ENCODE results near the gene ANKRD13D. TPM values are rescaled to one million over a fixed set of nuclear protein-coding genes. Genes with fewer than 3 reads are reported as not detected.
A peak's percentile ranks its signal among the peaks of the same experiment; 100 is the strongest.

The ANKRD13D gene
- total RNA-seq, 1 experiment from 2014 or later = 58.9 TPM

GRCh38 chr11:67309661-67310061, 20.6 kb downstream of the ANKRD13D start:
- H3F3A ChIP-seq (ENCODE audit: low read length, unreplicated experiment) = peaks cover 5% of the 10 kb centered on the region
- ATAC-seq (no peak), DNase-seq (no peak)
- POLR2A ChIA-PET (ENCODE audit: unreplicated experiment) = no interaction called here
- CTCF ChIA-PET = no interaction called here
- no peaks in the 10 kb centered on the region for H3K27me3 ChIP-seq (ENCODE audit: low read length)
- no peak overlapping the region for H3K4me3 ChIP-seq (ENCODE audit: low read length)
- H3K9ac ChIP-seq (ENCODE audit: low read length) = no peak overlapping the region
- H3K4me2 ChIP-seq (ENCODE audit: low read length) = no peak overlapping the region
- TF ChIP-seq EZH2 (IDR thresholded peaks at IDR 0.05; ENCODE audit: low read length, unreplicated experiment) (no peak), EZH2phosphoT487 (IDR thresholded peaks at IDR 0.05; ENCODE audit: borderline replicate concordance, low read length) (no peak), CTCF (conservative IDR thresholded peaks at IDR 0.05; ENCODE audit: low read depth, low read length) (no peak)
- peaks cover 7% of the 10 kb centered on the region; the same call in 1 of the 2 replicates for H3K36me3 ChIP-seq (ENCODE audit: low read depth, low read length)
- no peak overlapping the region for H3K27ac ChIP-seq (ENCODE audit: low read length)
- BruUV-seq (replicated peaks) = no TSS peak
- intact Hi-C loops (cut with micrococcal nuclease) = no loop called here
- no peaks in the 10 kb centered on the region for H3K9me2 ChIP-seq (replicated peaks; ENCODE audit: low read length)
- H3K9me3 ChIP-seq (ENCODE audit: low read length) = no peaks in the 10 kb centered on the region
- H3K79me2 ChIP-seq (ENCODE audit: low read length) = peaks cover 4% of the 10 kb centered on the region
- H3K4me1 ChIP-seq (ENCODE audit: insufficient read depth, low read length) = peaks cover 27% of the 10 kb centered on the region
- no peak overlapping the region for H2AFZ ChIP-seq (ENCODE audit: low read length)
- H4K20me1 ChIP-seq (ENCODE audit: low read length) = no peaks in the 10 kb centered on the region

- no peak for ATAC-seq
- POLR2A ChIA-PET (ENCODE audit: unreplicated experiment) = no interaction called here
- no peak overlapping the region for H3K4me3 ChIP-seq (ENCODE audit: low read length)
- no peak for DNase-seq
- H2AFZ ChIP-seq (ENCODE audit: low read length) = no peak overlapping the region
- H3K4me1 ChIP-seq (ENCODE audit: insufficient read depth, low read length) = peaks cover 23% of the 10 kb centered on the region
- peaks cover 7% of the 10 kb centered on the region; the same call in 1 of the 2 replicates for H3K36me3 ChIP-seq (ENCODE audit: low read depth, low read length)
- intact Hi-C loops (cut with micrococcal nuclease) = no loop called here
- no peak overlapping the region for H3K4me2 ChIP-seq (ENCODE audit: low read length)
- H3K9me2 ChIP-seq (replicated peaks; ENCODE audit: low read length) = no peaks in the 10 kb centered on the region
- BruUV-seq (replicated peaks) = no TSS peak
- peaks cover 5% of the 10 kb centered on the region for H3F3A ChIP-seq (ENCODE audit: low read length, unreplicated experiment)
- no peak overlapping the region for H3K9ac ChIP-seq (ENCODE audit: low read length)
- no peaks in the 10 kb centered on the region for H3K9me3 ChIP-seq (ENCODE audit: low read length)
- no peaks in the 10 kb centered on the region for H3K79me2 ChIP-seq (ENCODE audit: low read length)
- H3K27me3 ChIP-seq (ENCODE audit: low read length) = no peaks in the 10 kb centered on the region
- no peak overlapping the region for H3K27ac ChIP-seq (ENCODE audit: low read length)
- CTCF ChIA-PET = no interaction called here
- H4K20me1 ChIP-seq (ENCODE audit: low read length) = no peaks in the 10 kb centered on the region
- TF ChIP-seq CTCF (conservative IDR thresholded peaks at IDR 0.05; ENCODE audit: low read depth, low read length) = no peak
- no peak for TF ChIP-seq EZH2phosphoT487 (IDR thresholded peaks at IDR 0.05; ENCODE audit: borderline replicate concordance, low read length)
- TF ChIP-seq EZH2 (IDR thresholded peaks at IDR 0.05; ENCODE audit: low read length, unreplicated experiment) = no peak
These were observed 21.3 kb downstream of the ANKRD13D start for GRCh38 chr11:67310246-67311050.

GRCh38 chr11:67311051-67311555, 22.0 kb downstream of the ANKRD13D start:
- no peak overlapping the region for H3K9ac ChIP-seq (ENCODE audit: low read length)
- peaks cover 5% of the 10 kb centered on the region for H3F3A ChIP-seq (ENCODE audit: low read length, unreplicated experiment)
- peaks cover 7% of the 10 kb centered on the region; the same call in 1 of the 2 replicates for H3K36me3 ChIP-seq (ENCODE audit: low read depth, low read length)
- H3K79me2 ChIP-seq (ENCODE audit: low read length) = no peaks in the 10 kb centered on the region
- no peak overlapping the region for H3K4me3 ChIP-seq (ENCODE audit: low read length)
- H3K9me3 ChIP-seq (ENCODE audit: low read length) = no peaks in the 10 kb centered on the region
- DNase-seq (no peak), ATAC-seq (no peak)
- H2AFZ ChIP-seq (ENCODE audit: low read length) = no peak overlapping the region
- H3K4me2 ChIP-seq (ENCODE audit: low read length) = no peak overlapping the region
- ChIA-PET CTCF (no interaction called here), POLR2A (ENCODE audit: unreplicated experiment) (no interaction called here)
- peak overlapping the region; percentile 95 for H3K27ac ChIP-seq (ENCODE audit: low read length)
- no peaks in the 10 kb centered on the region for H3K27me3 ChIP-seq (ENCODE audit: low read length)
- no peaks in the 10 kb centered on the region for H4K20me1 ChIP-seq (ENCODE audit: low read length)
- no peaks in the 10 kb centered on the region for H3K9me2 ChIP-seq (replicated peaks; ENCODE audit: low read length)
- peaks cover 23% of the 10 kb centered on the region for H3K4me1 ChIP-seq (ENCODE audit: insufficient read depth, low read length)
- TF ChIP-seq EZH2 (IDR thresholded peaks at IDR 0.05; ENCODE audit: low read length, unreplicated experiment) = no peak
- TF ChIP-seq CTCF (conservative IDR thresholded peaks at IDR 0.05; ENCODE audit: low read depth, low read length) = no peak
- TF ChIP-seq EZH2phosphoT487 (IDR thresholded peaks at IDR 0.05; ENCODE audit: borderline replicate concordance, low read length) = no peak
- no TSS peak for BruUV-seq (replicated peaks)
- intact Hi-C loops (cut with micrococcal nuclease) = no loop called here
